Esophagus squamous epithelium (tissue), 5 donors: ENCODE measurements around the gene RBPMS2. TPM values are rescaled to one million over a fixed set of nuclear protein-coding genes. Genes with fewer than 3 reads are reported as not detected.
A peak's percentile ranks its signal among the peaks of the same experiment; 100 is the strongest.

ENCODE experiments used
- DNase-seq: peaks from one replicate; lab custom pipeline; 2025; lab: John Stamatoyannopoulos, UW
- H3K27ac ChIP-seq, 4 donors: fragments of 200-600 bp; sonication (generic); one replicate each; pipeline ENCODE4 v1.5.1; 2016 to 2019; ENCODE audit warnings: mild to moderate bottlenecking in 1 of 4
- H3K27me3 ChIP-seq, 4 donors: fragments of 200-600 bp; sonication (generic); 1 replicate in 3 of 4; 2 replicates in 1 of 4; pipeline versions ENCODE4 v1.5.1 to v1.6.0; 2017 to 2021; ENCODE audit warnings: antibody characterized with exemption in 1 of 4
- H3K36me3 ChIP-seq, 3 donors: fragments of 200-600 bp; sonication (generic); one replicate each; pipeline ENCODE4 v1.5.1; 2016 to 2019
- H3K4me1 ChIP-seq, 3 donors: fragments of 200-600 bp; sonication (generic); one replicate each; pipeline ENCODE4 v1.5.1; 2017 to 2019
- H3K4me3 ChIP-seq, 4 donors: fragments of 200-600 bp; sonication (generic); 1 replicate in 3 of 4; 2 replicates in 1 of 4; pipeline ENCODE4 v1.5.1; 2016 to 2019; ENCODE audit warnings: mild to moderate bottlenecking in 2 of 4, moderate library complexity in 1 of 4
- H3K9me3 ChIP-seq, 3 donors: fragments of 200-600 bp; sonication (generic); one replicate each; pipeline ENCODE4 v1.5.1; 2016 to 2019
- CTCF ChIP-seq, 6 experiments: fragments of 450-650 bp in 4 of 6; fragments of 200-600 bp in 2 of 6; sonication (generic) in 2 of 6; IDR thresholded peaks; one replicate each; pipeline ENCODE4 v1.5.1; 2016 to 2019; ENCODE audit warnings: antibody characterized with exemption in 6 of 6, mild to moderate bottlenecking in 4 of 6, moderate library complexity in 4 of 6
- POLR2A ChIP-seq, 4 donors: fragments of 450-650 bp; IDR thresholded peaks; one replicate each; pipeline ENCODE4 v1.6.1; 2017; ENCODE audit warnings: antibody characterized with exemption in 4 of 4, mild to moderate bottlenecking in 4 of 4, moderate library complexity in 3 of 4
- WGBS, 2 donors: methylation state at CpG; one replicate each; pipeline ENCODE4 v1.1.5; 2018; 5-methylcytosine and 5-hydroxymethylcytosine counted together
- intact Hi-C: fragments of 100-400 bp; cut with DNase I; formaldehyde crosslinking; loops from one replicate; pipeline ENCODE4 v1.15.0; 2022
- total RNA-seq, 4 donors: library from RNA; depleted of rRNA; stranded (reverse); fragments of >200 nt; gene quantifications; one replicate each; pipeline ENCODE4 v1.1.0, GENCODE V29; 2016
- donor health status: DM: yes; HTN: yes; CAD: no.

Gene RBPMS2
- total RNA-seq, 4 donors from 2014 or later = 0.75 to 5.0 (median 1.3) TPM; not detected in 1

- no peak for DNase-seq
- no peaks in the 10 kb centered on the region for H3K4me1 ChIP-seq
- TF ChIP-seq CTCF (IDR thresholded peaks at IDR 0.05) (no peak), POLR2A (IDR thresholded peaks at IDR 0.05) (no peak)
- peak overlapping the region in 3 of 4 donors; percentile 49 to 70 (median 60) for H3K27ac ChIP-seq
- no peaks in the 10 kb centered on the region for H3K9me3 ChIP-seq
- H3K4me3 ChIP-seq = no peak overlapping the region
- intact Hi-C loops = no loop called here
- no peaks in the 10 kb centered on the region for H3K36me3 ChIP-seq
- H3K27me3 ChIP-seq = no peaks in the 10 kb centered on the region
These were observed 11.9 kb downstream of the RBPMS2 start for GRCh38 chr15:64763462-64763861.

DNA sequence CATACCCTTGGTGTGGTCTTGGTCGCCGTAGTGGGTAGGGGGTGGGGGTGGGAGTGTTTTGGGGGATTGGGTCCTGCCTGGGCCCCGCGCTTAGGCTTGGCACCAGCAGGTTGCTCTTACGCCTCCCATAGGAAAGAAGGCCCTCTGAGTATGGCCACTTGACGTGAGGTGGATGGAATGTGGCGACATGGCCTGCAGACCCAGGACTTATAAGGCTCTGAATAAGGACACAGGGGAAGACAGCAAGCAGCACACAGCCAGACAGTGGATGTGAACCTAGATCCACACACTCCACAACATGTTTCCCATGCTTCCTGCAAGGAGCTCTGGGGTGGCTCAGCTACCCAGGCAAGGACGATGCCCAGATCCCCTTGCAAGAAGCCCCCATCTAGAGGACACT is 12.4 kb downstream of the RBPMS2 start:
- no peaks in the 10 kb centered on the region for H3K9me3 ChIP-seq
- H3K36me3 ChIP-seq = no peaks in the 10 kb centered on the region
- peak overlapping the region; percentile 40 to 79 (median 60) for H3K27ac ChIP-seq
- DNase-seq = no peak
- no peak overlapping the region for H3K4me3 ChIP-seq
- H3K4me1 ChIP-seq = no peaks in the 10 kb centered on the region
- intact Hi-C loops = no loop called here
- WGBS, 2 donors = 91 to 97% methylated on average over 6 to 7 of the region's 8 CpGs
- H3K27me3 ChIP-seq = no peaks in the 10 kb centered on the region
- TF ChIP-seq CTCF (IDR thresholded peaks at IDR 0.05) = no peak
- TF ChIP-seq POLR2A (IDR thresholded peaks at IDR 0.05) = no peak

GRCh38 chr15:64762546-64762945 is 12.8 kb downstream of the RBPMS2 start:
- Histone ChIP-seq H3K36me3 (no peaks in the 10 kb centered on the region), H3K9me3 (no peaks in the 10 kb centered on the region), H3K4me1 (no peaks in the 10 kb centered on the region), H3K27me3 (no peaks in the 10 kb centered on the region), H3K27ac (peak overlapping the region; percentile 40 to 79 (median 60)), H3K4me3 (no peak overlapping the region)
- TF ChIP-seq POLR2A (IDR thresholded peaks at IDR 0.05) (no peak), CTCF (IDR thresholded peaks at IDR 0.05) (no peak)
- 84 to 91% methylated on average over 6 to 8 of the region's 8 CpGs for WGBS, 2 donors
- intact Hi-C loops = no loop called here
- DNase-seq = no peak

GRCh38 chr15:64761156-64761555 is 14.2 kb downstream of the RBPMS2 start:
- WGBS, 2 donors = 63 to 68% methylated on average over 9 to 11 of the region's 11 CpGs
- no peaks in the 10 kb centered on the region for H3K36me3 ChIP-seq
- no peak for TF ChIP-seq CTCF (IDR thresholded peaks at IDR 0.05)
- TF ChIP-seq POLR2A (IDR thresholded peaks at IDR 0.05) = no peak
- no peaks in the 10 kb centered on the region for H3K27me3 ChIP-seq
- DNase-seq = no peak
- intact Hi-C loops = no loop called here
- H3K9me3 ChIP-seq = no peaks in the 10 kb centered on the region
- H3K27ac ChIP-seq = peak overlapping the region in 3 of 4 donors; percentile 49 to 79 (median 61)
- H3K4me3 ChIP-seq = no peak overlapping the region
- no peaks in the 10 kb centered on the region for H3K4me1 ChIP-seq

GRCh38 chr15:64760056-64760455 is 15.3 kb downstream of the RBPMS2 start:
- no peak for DNase-seq
- Histone ChIP-seq H3K4me3 (no peak overlapping the region), H3K27ac (peak overlapping the region in 3 of 4 donors; percentile 42 to 49 (median 49)), H3K9me3 (no peaks in the 10 kb centered on the region), H3K4me1 (no peaks in the 10 kb centered on the region), H3K27me3 (no peaks in the 10 kb centered on the region), H3K36me3 (no peaks in the 10 kb centered on the region)
- 90% methylated on average over 2 to 3 of the region's 8 CpGs for WGBS, 2 donors
- no peak for TF ChIP-seq POLR2A (IDR thresholded peaks at IDR 0.05)
- TF ChIP-seq CTCF (IDR thresholded peaks at IDR 0.05) = no peak
- intact Hi-C loops = no loop called here
